Stimulated activated CD8-positive, alpha-beta memory T cell treated with anti-CD3 and anti-CD28 coated beads, Interleukin-12 subunit alpha, Interleukin-12 subunit beta, amount 100 ng/mL, for 24 hours (primary cell): ENCODE measurements around the gene ST7.
"Not testable (repeated sequence)": the region's sequence is repeated elsewhere in the genome, so short reads cannot be mapped to it uniquely, and the experiment has no call there.

Experiments used
- DNase-seq: peaks from one replicate; pipeline ENCODE4 v3.0.0-alpha.2; 2020; ENCODE audit errors: extremely low read depth

ST7 gene

DNA sequence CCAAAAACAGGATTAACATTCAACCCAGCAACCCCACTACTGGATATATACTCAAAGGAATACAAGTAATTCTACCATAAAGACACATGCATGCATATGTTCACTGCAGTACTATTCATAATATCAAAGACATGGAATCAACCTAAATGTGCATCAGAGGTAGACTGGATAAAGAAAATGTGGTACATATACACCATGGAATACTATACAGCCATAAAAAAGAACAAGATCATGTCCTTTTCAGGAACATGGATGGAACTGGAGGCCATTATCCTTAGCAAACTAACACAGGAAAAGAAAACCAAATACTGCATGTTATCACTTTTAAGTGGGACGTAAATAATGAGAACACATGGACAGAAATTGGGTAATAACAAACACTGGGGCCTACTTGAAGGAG is 77.5 kb downstream of the ST7 start:
- DNase-seq: not testable (repeated sequence)

DNA sequence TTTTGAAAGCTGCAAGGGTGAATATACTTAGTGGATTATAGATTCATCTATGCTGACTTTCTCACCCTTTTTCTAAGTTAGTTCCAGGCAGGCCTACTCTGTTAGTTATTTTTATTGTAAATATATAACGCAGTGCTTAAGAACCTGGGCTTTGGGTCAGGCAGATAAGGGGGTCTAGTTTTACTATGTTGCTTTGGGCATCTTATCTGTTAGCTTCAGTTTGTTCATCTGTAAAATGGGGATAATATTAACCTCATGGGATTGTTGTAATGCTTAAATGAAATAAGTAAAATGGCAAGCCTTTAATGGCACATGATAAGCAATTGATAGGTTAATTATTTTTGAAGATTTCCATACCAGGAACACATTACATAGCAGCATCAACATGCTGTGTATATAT is 79.5 kb downstream of the ST7 start:
- no peak for DNase-seq

DNA sequence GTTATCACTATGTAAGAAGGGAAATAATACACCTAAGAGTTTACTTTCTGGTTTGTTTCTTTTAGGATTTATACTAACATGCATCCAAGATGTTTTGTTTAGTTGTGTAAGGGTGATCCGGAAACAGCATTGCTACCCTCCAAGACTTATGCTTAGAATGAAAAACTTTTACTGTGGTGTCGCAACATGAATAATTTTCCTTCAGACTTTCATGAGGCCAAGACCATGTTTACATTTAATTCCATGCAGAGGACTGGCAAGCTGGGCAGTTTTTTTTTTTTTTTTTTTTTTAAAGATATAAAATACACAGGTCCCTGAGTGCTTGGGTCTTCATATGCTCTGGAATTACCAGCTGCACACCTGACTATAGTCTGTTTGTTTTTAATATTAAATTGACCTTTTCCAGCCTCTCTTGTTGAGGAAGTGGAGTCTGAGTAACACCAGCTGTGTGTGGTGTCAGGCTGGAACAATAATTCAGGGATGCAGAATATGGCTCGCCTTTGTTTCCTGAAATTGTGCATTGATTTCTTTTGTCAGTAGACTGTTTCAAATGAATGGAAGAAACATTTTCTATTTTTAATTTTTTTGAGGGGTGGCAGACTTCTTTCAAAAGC is 81.7 kb downstream of the ST7 start:
- DNase-seq: no peak

DNA sequence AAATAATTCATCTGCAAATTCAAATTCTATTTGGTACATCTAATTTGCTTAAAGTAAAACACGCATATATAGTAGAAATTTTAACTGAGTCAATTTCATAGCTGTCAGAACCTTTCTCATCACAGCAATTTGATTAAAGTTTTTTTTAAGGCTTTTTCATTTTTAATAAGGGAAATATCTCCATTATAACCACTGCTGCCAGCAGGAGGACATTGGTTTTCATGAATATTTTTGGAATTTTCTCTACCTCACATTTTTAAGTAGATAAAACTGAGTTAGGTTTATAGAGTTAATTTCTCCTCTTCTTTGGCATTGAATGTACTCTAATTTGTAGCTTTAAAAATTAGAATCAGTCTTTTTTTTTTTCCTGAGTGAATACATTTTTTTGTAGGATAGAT is 82.2 kb downstream of the ST7 start:
- no peak for DNase-seq

GRCh38 chr7:117036053-117036669 is 82.9 kb downstream of the ST7 start:
- DNase-seq: no peak

GRCh38 chr7:117036836-117037235 is 83.5 kb downstream of the ST7 start:
- no peak for DNase-seq

DNA sequence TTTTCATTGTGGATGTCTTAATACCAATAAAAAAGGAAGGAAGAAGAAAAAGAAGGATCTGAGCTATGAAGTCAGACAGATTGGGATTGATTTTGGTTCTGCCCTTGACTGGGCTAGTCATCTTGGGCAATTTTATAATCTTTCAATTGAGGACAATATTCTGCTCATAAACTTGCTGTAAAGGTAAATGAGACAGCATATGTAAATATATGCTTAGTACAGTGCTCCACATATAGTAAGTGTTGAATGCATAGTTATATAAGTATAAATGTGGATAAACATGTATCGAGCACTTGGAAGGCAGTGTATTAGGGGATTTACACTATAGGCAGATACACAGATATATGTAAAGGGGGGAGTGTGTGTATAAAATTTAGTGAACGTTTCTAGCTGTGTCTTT is 85.1 kb downstream of the ST7 start:
- DNase-seq: no peak

- no peak for DNase-seq
These were observed 87.7 kb downstream of the ST7 start for GRCh38 chr7:117041007-117041406.

- no peak for DNase-seq
These were observed 88.5 kb downstream of the ST7 start for GRCh38 chr7:117041822-117042221.

- no peak for DNase-seq
These were observed 90.0 kb downstream of the ST7 start for GRCh38 chr7:117043108-117043825.

DNA sequence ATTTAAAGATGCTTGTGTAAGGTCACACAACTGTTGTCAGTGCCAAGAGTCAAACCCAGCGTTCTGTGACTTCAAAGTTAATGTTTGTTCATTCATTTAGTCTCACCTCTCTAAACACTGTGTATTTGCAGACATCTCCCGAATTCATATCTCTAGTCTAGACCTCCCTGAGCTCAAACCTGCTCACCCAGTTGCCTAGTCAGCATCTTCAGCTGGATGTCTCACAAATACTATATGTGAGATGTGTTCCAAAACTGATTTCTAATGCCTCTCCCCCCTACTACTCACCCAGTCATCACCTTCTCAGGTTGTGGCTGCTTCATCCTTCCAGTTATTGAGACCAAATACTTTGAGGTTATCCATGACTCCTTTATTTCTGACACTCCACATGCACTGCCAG is 91.4 kb downstream of the ST7 start:
- DNase-seq: no peak

DNA sequence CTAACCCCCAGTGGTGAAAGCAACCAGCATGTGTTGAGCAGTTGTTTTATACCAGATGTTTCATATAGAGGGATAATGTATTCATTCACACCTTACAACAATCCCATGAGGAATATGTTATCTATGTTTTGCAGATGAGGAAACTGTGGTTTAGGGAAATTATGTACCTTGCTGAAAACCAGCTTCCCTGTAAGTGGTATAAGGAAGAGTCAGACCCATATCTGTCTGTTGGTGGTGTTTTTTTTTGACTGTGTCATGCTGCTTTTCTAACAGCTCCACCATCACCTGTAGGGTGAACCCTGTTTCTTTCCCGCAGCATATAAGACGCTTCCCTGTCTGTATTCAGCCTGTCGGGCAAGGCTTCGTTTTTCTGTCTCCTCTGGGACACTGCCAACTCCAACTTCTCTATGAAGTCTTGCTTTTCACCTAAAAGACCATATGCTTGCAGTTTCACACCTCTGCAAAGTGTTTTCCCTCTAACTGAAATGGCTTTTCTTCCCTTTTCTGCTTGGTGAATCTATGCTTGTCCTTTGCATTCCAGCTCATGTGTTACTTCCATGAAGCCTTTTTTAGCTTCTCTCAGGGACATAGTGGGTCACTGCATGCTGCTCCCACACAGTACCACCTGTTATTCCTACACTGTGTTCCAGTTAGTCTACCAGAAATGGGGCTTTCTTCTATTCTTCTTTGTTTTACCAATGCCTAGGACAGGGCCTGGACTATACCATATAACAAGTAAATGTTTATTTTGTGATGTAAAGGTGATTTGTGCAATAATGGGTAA is 92.8 kb downstream of the ST7 start:
- no peak for DNase-seq

DNA sequence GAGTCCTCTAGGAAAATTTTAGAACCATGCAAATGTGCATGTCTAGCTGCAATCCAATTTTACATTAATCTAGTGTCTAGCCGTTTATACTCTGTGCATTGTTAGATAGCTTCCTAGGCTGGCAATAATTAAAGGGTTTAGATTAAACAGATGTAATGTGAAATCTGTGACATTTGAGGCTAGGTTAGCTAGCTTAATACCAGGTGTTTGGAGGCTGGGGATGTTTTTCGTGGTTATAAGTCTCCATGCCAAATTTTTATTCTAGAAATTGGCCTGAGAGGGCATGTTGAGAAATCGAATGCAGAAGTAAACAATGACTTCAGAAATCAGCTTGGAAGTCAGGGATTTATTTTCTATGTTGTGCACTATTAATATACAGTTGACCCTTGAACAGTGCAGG is 94.2 kb downstream of the ST7 start:
- DNase-seq: no peak

DNA sequence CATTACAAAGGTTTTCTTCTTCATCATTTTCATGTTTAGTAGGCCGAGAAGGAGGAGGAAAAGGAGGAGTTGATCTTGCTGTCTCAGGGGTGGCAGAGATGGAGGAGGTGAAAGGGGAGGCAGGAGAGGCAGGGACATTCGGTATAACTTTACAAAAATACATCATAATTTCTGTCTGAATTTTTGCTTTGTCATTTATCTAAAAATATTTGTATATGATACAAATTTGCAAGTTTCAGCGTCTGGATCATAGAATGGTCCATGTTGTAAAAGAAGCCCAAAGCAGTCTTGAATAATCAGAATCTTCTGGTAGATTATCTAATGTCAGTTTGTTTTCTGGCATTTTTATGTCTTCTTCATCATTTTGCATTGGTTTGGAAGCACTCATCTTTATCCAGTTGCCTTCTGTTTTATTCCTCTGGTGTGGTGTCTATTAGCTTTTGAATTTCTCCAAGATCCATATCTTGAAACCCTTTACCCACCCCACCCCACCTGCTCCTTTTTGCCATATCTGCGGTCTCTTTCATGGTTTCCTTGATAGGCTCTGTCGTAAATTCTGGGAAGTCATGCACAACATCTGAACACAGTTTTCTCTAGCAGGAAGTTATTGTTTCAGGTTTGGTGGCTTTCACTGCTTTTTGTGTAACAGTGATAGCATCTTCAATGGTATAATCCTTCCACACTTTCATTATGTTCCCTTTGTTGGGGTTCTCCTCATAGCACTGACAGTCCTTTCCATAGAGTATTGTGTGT is 95.0 kb downstream of the ST7 start:
- DNase-seq: no peak

DNA sequence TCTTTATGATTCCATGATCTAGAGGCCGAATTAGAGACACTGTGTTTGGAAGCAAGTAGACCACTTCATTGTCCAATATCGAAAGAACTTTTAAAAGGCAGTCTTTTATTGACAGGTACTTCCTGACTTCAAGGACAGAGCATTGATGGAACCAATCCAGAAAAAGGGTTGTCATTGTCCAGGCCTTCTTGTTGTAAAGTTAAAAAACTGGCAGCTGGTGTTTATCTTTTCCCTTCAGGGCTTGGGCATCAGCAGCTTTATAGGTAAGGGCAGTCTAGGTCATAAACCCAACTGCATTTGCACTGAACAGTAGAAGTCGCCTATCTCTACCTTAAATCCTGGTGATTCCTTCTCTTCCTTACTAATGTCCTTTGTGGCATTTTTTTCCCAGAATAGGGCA is 95.6 kb downstream of the ST7 start:
- DNase-seq: no peak

- no peak for DNase-seq
These were observed 98.5 kb downstream of the ST7 start for GRCh38 chr7:117051808-117052207.

GRCh38 chr7:117053432-117053831 is 100.1 kb downstream of the ST7 start:
- DNase-seq: no peak

DNA sequence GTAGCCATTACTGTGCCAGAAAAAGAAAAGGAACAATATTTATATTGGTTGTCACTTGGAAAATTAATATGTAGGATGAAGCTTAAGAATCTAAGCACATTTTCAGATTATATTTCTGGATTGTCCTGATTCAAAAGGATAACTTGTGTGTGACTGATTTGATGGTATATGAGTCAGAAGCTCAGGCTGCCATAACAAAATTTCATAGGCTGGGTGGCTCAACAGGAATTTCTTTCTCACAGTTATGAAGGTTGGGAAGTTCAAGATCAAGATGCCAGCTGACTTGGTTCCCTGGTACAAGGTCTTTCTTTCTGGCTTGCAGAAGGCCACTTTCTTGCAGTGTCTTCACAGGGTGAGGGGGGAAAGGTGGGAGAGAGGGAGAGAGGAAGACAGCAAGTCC is 108.5 kb downstream of the ST7 start:
- no peak for DNase-seq

- no peak for DNase-seq
These were observed 109.0 kb downstream of the ST7 start for GRCh38 chr7:117062300-117062699.

DNA sequence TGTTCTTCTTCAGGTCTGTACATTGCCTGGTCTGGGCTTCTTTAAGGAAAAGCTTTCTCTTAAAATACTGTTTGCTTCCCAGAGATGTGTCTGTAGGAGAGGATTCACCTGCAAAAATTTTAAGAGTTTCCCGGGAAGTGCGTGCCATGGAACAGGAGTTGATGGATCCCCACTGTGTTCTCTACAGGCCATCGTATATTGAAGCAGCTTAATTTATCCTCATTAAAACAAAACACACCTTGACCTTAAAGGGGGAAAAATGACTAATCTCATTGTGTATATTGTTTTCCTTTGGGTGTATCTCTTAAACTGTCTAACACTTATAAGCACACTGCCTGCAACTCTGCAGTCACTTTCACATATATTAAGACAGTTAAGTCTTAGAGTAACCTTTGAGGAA is 111.4 kb downstream of the ST7 start:
- DNase-seq: no peak

DNA sequence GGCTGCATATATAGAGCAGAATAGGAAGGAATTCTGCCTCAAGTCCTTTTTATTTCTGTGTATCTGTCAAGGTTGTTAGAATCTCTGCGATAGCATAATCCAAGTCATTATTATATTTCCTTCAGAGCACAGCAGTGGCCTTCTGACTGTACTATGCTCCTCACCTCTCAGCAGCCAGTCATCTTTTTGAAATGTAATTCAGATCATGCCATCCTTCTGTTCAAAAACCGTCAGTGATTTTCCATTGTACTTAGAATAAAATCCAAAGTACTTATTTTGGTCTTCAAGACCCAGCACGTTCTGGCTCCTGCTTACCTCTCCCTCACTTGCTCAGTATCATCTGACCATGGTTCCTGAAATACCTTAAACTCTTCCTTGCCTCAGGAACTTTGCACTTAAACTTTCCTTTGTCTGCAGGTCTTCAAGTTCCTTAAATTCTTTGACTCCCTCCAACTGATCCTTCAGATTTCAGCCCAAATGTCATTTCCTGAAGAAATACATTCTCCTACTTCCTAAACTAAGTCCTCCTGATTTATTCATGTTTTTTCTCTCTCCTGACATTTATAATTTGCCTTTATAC is 112.4 kb downstream of the ST7 start:
- no peak for DNase-seq

GRCh38 chr7:117066668-117067067 is 113.4 kb downstream of the ST7 start:
- no peak for DNase-seq
